SW480 (cell line): ENCODE results near the gene SRRM5.
"Not testable (repeated sequence)": the region's sequence is repeated elsewhere in the genome, so short reads cannot be mapped to it uniquely, and the experiment has no call there.

Source experiments
- DNase-seq: peaks from one replicate; pipeline ENCODE4 v3.0.0-alpha.2; 2016; ENCODE audit warnings: low spot score

Gene SRRM5

DNA sequence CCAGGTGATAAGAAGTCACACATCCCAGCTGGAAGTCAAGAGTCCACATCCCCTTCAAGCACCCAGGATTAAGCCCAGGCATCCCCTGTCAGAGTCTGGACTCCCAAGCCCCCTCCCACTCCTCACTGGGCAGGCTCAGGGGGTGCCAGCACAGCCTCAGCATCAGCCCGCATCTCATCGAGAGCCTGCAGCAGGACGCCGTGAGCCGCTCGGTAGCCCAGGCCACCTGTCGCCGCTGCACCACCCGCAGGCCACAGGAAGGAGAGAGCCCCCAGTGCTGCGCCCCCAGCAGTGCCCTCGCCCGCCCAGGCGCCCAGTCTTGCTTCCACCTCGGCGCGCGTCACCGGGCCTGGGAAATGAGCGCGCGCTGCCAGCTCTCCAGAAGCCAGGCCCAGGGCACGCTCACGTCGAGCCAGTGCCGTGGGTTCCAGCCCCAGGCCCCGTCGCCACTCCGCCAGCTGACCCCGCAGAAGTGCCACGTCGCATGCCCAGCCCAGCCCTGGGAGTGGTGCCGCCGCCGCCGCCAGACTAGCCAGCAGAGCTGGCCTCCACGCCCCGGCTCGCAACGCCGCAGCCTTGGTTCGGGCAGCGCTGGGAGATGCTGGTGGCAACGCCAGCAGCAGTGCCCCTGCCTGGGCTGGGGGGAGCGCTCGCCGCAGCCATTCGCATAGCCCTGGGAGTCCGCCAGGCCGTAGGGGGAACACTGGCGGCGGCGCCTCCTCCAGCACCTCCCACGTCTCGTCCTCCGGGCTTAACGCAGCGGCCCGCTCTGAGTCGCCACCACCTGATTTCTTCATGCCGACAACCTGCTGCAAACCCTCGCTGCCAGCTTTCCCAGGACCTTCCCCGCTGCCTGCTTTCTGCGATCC is 19.8 kb upstream of the SRRM5 start:
- DNase-seq, result no peak

GRCh38 chr19:43592800-43593350 is 19.0 kb upstream of the SRRM5 start:
- DNase-seq, result no peak

GRCh38 chr19:43594081-43594697 is 17.7 kb upstream of the SRRM5 start:
- no peak for DNase-seq

DNA sequence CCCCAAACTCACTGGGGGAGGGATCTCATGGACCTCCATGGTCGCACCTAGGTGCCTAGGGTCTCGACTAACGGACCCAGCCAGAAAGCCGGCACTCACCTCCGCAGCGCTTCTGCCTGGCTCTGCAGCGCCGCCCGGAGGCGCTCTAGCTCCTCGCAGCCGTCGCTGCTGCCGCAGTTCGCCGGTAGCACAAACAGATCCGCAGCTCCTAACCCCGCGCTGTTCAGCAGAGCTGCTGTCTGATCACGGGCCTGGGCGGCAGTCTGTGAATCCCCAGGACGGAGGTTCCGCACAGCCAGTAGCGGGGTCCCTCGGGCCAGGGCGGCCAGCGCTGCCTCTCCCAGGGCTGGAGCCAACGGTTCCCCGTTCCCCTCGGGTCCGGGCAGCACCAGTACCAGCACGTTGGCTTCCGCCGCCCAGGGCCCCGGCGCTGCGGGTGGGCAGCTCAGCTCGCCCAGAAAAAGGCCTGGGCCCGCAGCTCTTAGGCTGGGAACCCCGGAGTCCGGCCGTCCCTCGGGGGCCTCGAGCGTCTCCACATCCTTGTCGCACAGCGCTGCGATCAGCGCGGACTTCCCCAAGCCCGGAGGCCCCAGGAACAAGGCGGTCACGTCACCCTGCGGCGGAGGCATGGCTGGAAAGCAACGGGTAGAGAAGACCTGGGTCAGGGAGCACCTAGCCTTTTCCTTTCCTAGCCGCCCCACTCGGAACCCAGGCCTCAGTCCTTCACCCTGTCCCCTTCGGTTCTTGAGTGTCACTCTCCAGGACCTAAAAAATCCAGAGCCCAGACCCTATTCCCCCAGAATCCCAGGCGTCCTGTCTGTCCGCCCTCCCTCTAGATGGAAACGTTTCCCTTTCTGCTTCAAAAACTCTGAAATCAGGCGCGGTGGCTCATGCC is 16.9 kb upstream of the SRRM5 start:
- DNase-seq, result peak; percentile 77

GRCh38 chr19:43595605-43595998 is 16.3 kb upstream of the SRRM5 start:
- no peak for DNase-seq

GRCh38 chr19:43595999-43596841 is 15.7 kb upstream of the SRRM5 start, which contains the start of the genes IRGQ and ZNF576:
TSS of gene IRGQ (minus strand) at chr19:43596134. CDS start at chr19:43595338, 796 bp downstream.
TSS of gene ZNF576 (plus strand) at chr19:43596595. CDS start at chr19:43597109, 514 bp downstream.
- peak; percentile 99 for DNase-seq

DNA sequence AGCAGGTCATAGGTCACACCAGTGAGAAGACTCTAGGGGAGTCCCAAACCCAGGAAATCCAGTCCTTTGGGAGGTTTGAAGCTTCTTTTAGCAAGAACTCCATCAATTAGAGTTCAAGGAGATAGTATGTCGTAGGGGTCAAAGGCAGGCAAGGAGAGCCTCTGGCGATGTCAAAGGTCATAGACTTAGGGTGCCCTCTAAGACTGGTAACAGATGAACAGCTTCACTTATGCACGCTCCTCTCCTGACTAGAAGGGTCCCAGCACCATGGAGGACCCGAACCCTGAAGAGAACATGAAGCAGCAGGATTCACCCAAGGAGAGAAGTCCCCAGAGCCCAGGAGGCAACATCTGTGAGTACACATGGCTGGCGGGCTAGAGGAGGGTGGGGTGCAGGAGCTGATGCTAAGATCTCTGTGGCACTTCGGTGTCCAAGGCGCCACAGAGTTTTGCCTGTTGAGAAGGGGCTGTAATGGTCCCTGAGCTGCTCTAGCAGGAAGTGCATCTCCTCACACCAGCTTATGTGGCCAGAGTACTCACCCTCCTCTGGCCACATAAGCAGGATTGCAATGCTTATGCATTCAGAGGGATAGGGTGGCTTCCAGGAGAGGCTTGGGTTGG is 14.9 kb upstream of the SRRM5 start:
- no peak for DNase-seq

- DNase-seq, result no peak
These were observed 14.0 kb upstream of the SRRM5 start for GRCh38 chr19:43597876-43598275.

DNA sequence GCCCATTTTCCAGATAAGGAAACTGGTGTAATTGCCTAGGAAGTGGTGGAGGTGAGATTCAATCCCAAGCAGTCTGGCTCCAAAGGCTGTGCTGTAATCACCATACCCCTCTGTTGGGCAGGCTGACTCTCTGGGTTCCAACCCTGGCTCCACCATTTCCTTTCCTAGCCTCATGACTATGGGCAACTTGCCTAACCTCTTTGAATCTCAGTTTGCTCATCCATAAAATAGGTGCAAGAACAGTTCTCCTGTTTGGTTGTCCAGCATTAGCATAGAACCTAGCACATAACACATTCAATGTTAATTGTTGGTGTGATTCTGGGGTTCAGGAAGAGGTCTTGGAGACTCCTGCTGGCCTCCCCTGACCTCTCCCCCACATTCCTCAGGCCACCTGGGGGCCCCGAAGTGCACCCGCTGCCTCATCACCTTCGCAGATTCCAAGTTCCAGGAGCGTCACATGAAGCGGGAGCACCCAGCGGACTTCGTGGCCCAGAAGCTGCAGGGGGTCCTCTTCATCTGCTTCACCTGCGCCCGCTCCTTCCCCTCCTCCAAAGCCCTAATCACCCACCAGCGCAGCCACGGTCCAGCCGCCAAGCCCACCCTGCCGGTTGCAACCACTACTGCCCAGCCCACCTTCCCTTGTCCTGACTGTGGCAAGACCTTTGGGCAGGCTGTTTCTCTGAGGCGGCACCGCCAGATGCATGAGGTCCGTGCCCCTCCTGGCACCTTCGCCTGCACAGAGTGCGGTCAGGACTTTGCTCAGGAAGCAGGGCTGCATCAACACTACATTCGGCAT is 13.2 kb upstream of the SRRM5 start:
- no peak for DNase-seq

GRCh38 chr19:43599635-43600295 is 12.1 kb upstream of the SRRM5 start:
- DNase-seq, result no peak

DNA sequence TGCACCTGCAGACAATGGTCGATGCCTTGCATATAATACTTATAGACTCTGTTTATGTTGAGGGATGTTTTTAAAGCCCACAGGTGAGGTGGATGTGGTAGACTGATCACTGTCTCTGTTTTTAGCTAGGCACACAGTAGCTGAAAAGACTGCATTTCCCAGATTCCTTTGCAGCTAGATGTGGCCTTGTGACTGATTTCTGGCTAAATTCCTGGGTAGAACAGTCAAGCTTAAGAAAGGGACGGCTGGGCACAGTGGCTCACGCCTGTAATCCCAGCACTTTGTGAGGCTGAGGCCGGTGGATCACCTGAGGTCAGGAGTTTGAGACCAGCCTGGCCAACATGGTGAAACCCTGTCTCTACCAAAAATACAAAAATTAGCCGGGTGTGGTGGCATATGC is 11.6 kb upstream of the SRRM5 start:
- DNase-seq, result not testable (repeated sequence)

- DNase-seq, result no peak
These were observed 5.9 kb upstream of the SRRM5 start for GRCh38 chr19:43605875-43606568.

GRCh38 chr19:43606569-43607229 is 5.2 kb upstream of the SRRM5 start:
- DNase-seq, result no peak

- DNase-seq, result no peak
These were observed 4.4 kb upstream of the SRRM5 start for GRCh38 chr19:43607238-43608205.

DNA sequence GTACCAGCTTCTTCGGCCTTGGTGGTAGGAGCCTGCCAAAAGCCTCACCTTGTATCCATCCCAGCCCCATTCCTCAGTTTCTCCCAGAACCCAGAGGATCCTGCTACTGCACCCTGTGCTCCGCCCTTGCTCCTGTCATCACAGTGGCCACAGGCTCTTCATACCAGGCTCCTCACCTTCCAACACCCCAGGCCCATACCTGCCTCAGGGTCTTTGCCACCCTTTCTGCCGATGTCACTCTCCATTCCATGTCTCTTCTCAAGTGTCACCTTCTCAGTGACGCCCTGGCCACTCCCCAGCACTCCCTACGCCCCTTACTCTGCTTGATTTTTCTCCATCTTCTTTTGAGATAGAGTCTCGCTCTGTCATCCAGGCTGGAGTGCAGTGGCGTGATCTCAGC is 2.0 kb upstream of the SRRM5 start:
- no peak for DNase-seq

DNA sequence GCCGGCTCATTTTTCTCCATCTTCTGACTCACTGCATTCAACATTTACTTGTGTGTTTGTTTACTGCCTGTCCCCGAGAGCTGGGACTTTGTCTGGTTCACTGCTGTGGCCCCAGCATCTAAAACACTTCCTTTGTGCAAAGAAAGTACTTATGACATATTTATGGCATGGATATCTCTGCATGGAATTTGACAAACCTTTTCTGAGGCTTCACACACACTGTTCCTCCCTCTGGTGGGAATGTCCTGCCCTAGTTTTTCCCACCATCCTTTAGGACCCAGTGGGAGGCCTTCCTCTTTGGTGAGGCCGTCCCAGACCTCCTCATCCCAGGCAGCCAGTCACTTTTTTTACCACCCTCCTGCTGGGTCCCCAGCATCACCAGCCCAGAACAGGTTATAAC is 1.4 kb upstream of the SRRM5 start:
- DNase-seq, result no peak

- no peak for DNase-seq
These were observed 486 bp downstream of the SRRM5 start for GRCh38 chr19:43612374-43612773.
